ENCODE measurements around the gene CNNM2. TPM values are rescaled to one million over a fixed set of nuclear protein-coding genes. Genes with fewer than 3 reads are reported as not detected.
"Not testable (repeated sequence)": the region's sequence is repeated elsewhere in the genome, so short reads cannot be mapped to it uniquely, and the experiment has no call there.

CNNM2 gene
- total and polyA plus RNA-seq, 5 experiments from 2014 or later: 4.4 to 15.5 (median 5.7) TPM

DNA sequence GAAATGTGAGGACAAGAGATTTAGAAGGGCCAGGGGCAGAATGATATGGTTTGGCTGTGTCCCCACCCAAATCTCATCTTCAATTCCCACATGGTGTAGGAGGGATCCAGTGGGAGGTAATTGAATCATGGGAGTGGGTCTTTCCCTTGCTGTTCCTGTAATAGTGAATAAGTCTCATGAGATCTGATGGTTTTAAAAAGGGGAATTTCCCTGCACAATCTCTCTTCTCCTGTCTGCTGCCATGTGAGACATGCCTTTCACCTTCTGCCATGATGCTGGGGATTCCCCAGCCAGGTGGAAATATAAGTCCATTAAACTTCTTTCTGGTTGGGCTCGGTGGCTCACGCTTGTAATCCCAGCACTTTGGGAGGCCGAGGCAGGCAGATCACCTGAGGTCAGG lies 217.1 kb downstream of the CNNM2 start:
- peaks cover 4 to 79% (median 28%) of the 10 kb centered on the region in 3 donors for H3K36me3 Mint-ChIP-seq
- H3K4me1 Mint-ChIP-seq: peaks cover 4 to 14% (median 11%) of the 10 kb centered on the region in 4 donors
- DNase-seq, H3K4me3 Mint-ChIP-seq, H3K9me3 Mint-ChIP-seq, ATAC-seq, H3K27ac Mint-ChIP-seq, H3K27me3 Mint-ChIP-seq, POLR2A ChIA-PET: not testable (repeated sequence)

GRCh38 chr10:103139803-103140202 lies 221.7 kb downstream of the CNNM2 start:
- POLR2A ChIA-PET: no interaction called here

More at GRCh38 chr10:103139803-103140202, 221.7 kb downstream of the CNNM2 start:
- no peaks in the 10 kb centered on the region for H3K27me3 Mint-ChIP-seq
- H3K36me3 Mint-ChIP-seq: peaks cover 4 to 68% (median 25%) of the 10 kb centered on the region in 3 donors
- DNase-seq (no peak), ATAC-seq (no peak)
- peaks cover 4 to 11% (median 8%) of the 10 kb centered on the region in 4 donors for H3K4me1 Mint-ChIP-seq
- peak overlapping the region in 1 of 10 donors; percentile 44 for H3K27ac Mint-ChIP-seq
- no peak overlapping the region for H3K4me3 Mint-ChIP-seq
- no peaks in the 10 kb centered on the region for H3K9me3 Mint-ChIP-seq

Other genes starting within 250 kb of the CNNM2 start
- 1 to 10 TPM; 3.6 to 3.8 TPM for gene ARL3, start 203.9 kb upstream of the CNNM2 start, total RNA-seq
- gene ARL3, start 203.9 kb upstream of the CNNM2 start, polyA plus RNA-seq: 1 to 10 TPM; 3.7 to 4.4 (median 3.9) TPM
- 10 to 100 TPM; 30.0 to 32.6 TPM for gene SFXN2, start 203.7 kb upstream of the CNNM2 start, total RNA-seq
- gene SFXN2, start 203.7 kb upstream of the CNNM2 start, polyA plus RNA-seq: 10 to 100 TPM in 1 of 3 donors, 1 to 10 TPM in 2; 6.6 to 16.5 (median 9.0) TPM
- 10 to 100 TPM; 32.6 to 35.6 TPM for gene WBP1L, start 174.3 kb upstream of the CNNM2 start, total RNA-seq
- gene WBP1L, start 174.3 kb upstream of the CNNM2 start, polyA plus RNA-seq: 10 to 100 TPM; 22.6 to 28.2 (median 24.1) TPM
- not detected for gene CYP17A1, start 80.9 kb upstream of the CNNM2 start, total RNA-seq
- gene CYP17A1, start 80.9 kb upstream of the CNNM2 start, polyA plus RNA-seq: under 1 TPM in 1 of 3 donors, not detected in 2; 0.11 TPM
- 10 to 100 TPM; 16.7 to 17.1 TPM for gene BORCS7, start 64.0 kb upstream of the CNNM2 start, total RNA-seq
- 10 to 100 TPM; 34.8 to 61.7 (median 58.6) TPM for gene BORCS7, start 64.0 kb upstream of the CNNM2 start, polyA plus RNA-seq
- 1 to 10 TPM; 1.8 to 2.5 TPM for gene AS3MT, start 48.8 kb upstream of the CNNM2 start, total RNA-seq
- not detected for gene AS3MT, start 48.8 kb upstream of the CNNM2 start, polyA plus RNA-seq

Measured in naive thymus-derived CD8-positive, alpha-beta T cell (primary cell).